A673 (cell line): ENCODE data around the gene TMEM178B. TPM values are rescaled to one million over a fixed set of nuclear protein-coding genes. Genes with fewer than 3 reads are reported as not detected.

Experiments used
- BruUV-seq: library from RNA; stranded (reverse); fragments of 400-500 nt; replicated peaks from 2 replicates; lab custom pipeline; 2021; lab: Mats Ljungman, UMichigan
- CTCF ChIA-PET: fragments of 300-600 bp; sonication (Branson Sonifier 250); formaldehyde crosslinking; loops from one replicate; lab custom pipeline; 2022; ENCODE audit warnings: antibody characterized with exemption; lab: Charles Lee
- POLR2A ChIA-PET: fragments of 300-600 bp; sonication (Branson Sonifier 250); formaldehyde crosslinking; loops from one replicate; lab custom pipeline; 2022; ENCODE audit warnings: antibody characterized with exemption; ENCODE audit not compliant: low non-redundant PET; lab: Charles Lee
- DNase-seq: peaks from one replicate; pipeline ENCODE4 v3.0.0-alpha.2; 2015; ENCODE audit warnings: low spot score
- H3K27ac ChIP-seq: fragments of 200-600 bp; sonication (generic); 2 replicates; pipeline ENCODE4 v1.5.1; 2016; ENCODE audit warnings: mixed run types, low read depth, mild to moderate bottlenecking, mixed read lengths, antibody characterized with exemption, low read length; ENCODE audit not compliant: poor library complexity, severe bottlenecking
- H3K27me3 ChIP-seq: fragments of 200-600 bp; sonication (generic); replicated peaks from 2 replicates; pipeline ENCODE4 v1.6.1; 2017; ENCODE audit warnings: mixed run types, low read depth, mild to moderate bottlenecking, mixed read lengths, antibody characterized with exemption, low read length; ENCODE audit not compliant: insufficient read depth, poor library complexity
- H3K36me3 ChIP-seq: fragments of 200-600 bp; sonication (generic); 2 replicates; pipeline ENCODE4 v1.6.1; 2016; ENCODE audit warnings: mixed run types, mild to moderate bottlenecking, mixed read lengths, antibody characterized with exemption, low read length; ENCODE audit not compliant: insufficient read depth, poor library complexity, severe bottlenecking
- H3K4me1 ChIP-seq: fragments of 200-600 bp; sonication (generic); 2 replicates; pipeline ENCODE4 v1.6.1; 2017; ENCODE audit warnings: mixed run types, mild to moderate bottlenecking, mixed read lengths, antibody characterized with exemption, low read length; ENCODE audit not compliant: insufficient read depth, poor library complexity, severe bottlenecking
- H3K4me3 ChIP-seq: fragments of 200-600 bp; sonication (generic); 2 replicates; pipeline ENCODE4 v1.5.1; 2016; ENCODE audit warnings: low read depth, mixed run types, mild to moderate bottlenecking, mixed read lengths, low read length; ENCODE audit not compliant: poor library complexity, severe bottlenecking
- H3K9me3 ChIP-seq: fragments of 200-600 bp; sonication (generic); 2 replicates; pipeline ENCODE4 v1.6.1; 2016; ENCODE audit warnings: mixed run types, low read depth, mild to moderate bottlenecking, mixed read lengths, antibody characterized with exemption, low read length; ENCODE audit not compliant: poor library complexity, severe bottlenecking
- EZH2 ChIP-seq: fragments of 200-600 bp; sonication (generic); IDR thresholded peaks from 2 replicates; pipeline ENCODE4 v1.6.1; 2017; ENCODE audit warnings: borderline replicate concordance, low read depth, mild to moderate bottlenecking, mixed read lengths, antibody characterized with exemption, low read length; ENCODE audit not compliant: poor library complexity, severe bottlenecking
- intact Hi-C: fragments of 100-400 bp; cut with micrococcal nuclease; formaldehyde crosslinking; loops from one replicate; pipeline ENCODE4 v1.10.0; 2022; ENCODE audit not compliant: unreplicated experiment
- total RNA-seq: library from RNA; stranded (reverse); gene quantifications from 2 replicates; pipeline ENCODE4 v1.2.3, GENCODE V29; 2021
- TF ChIP-seq, protein P1 (sequence below): fragments of 300-800, 200-600 bp; sonication (generic); conservative IDR thresholded peaks from 2 replicates; pipeline ENCODE4 v1.5.1; 2017; ENCODE audit warnings: low read depth, mild to moderate bottlenecking, antibody characterized with exemption, low read length, moderate library complexity, mixed read lengths

Gene TMEM178B
- total RNA-seq, 1 experiment from 2014 or later, result 2.8 TPM

DNA sequence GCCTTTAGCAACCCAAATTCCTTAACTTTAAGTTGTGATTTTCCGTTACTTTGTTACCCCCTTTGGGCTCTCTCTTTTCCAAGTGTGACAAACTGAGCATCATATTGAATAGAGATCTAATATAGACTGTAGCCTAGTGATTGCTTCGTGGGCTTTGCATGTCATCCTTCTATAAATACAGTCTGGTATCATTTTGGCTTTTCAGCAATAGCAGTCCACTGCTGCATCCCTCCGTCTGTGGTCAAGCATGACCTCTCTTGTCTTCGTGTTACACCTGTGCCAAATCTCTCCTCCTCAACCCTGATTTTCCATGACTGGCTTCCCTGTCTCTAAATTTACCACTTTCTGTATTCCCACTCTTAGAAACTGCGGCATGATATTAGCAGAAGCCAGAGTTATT, 423.5 kb downstream of the TMEM178B start:
- DNase-seq, result no peak
- no peak overlapping the region for H3K4me3 ChIP-seq
- BruUV-seq, result no TSS peak
- H3K4me1 ChIP-seq, result no peaks in the 10 kb centered on the region
- TF ChIP-seq EZH2, result no peak
- TF ChIP-seq, protein P1, sequence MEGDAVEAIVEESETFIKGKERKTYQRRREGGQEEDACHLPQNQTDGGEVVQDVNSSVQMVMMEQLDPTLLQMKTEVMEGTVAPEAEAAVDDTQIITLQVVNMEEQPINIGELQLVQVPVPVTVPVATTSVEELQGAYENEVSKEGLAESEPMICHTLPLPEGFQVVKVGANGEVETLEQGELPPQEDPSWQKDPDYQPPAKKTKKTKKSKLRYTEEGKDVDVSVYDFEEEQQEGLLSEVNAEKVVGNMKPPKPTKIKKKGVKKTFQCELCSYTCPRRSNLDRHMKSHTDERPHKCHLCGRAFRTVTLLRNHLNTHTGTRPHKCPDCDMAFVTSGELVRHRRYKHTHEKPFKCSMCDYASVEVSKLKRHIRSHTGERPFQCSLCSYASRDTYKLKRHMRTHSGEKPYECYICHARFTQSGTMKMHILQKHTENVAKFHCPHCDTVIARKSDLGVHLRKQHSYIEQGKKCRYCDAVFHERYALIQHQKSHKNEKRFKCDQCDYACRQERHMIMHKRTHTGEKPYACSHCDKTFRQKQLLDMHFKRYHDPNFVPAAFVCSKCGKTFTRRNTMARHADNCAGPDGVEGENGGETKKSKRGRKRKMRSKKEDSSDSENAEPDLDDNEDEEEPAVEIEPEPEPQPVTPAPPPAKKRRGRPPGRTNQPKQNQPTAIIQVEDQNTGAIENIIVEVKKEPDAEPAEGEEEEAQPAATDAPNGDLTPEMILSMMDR, result no peak
- H3K27ac ChIP-seq, result no peak overlapping the region
- intact Hi-C loops, result no loop called here
- no peaks in the 10 kb centered on the region for H3K9me3 ChIP-seq
- H3K36me3 ChIP-seq, result no peaks in the 10 kb centered on the region
- POLR2A ChIA-PET, result no interaction called here
- CTCF ChIA-PET, result no interaction called here
- no peaks in the 10 kb centered on the region for H3K27me3 ChIP-seq

DNA sequence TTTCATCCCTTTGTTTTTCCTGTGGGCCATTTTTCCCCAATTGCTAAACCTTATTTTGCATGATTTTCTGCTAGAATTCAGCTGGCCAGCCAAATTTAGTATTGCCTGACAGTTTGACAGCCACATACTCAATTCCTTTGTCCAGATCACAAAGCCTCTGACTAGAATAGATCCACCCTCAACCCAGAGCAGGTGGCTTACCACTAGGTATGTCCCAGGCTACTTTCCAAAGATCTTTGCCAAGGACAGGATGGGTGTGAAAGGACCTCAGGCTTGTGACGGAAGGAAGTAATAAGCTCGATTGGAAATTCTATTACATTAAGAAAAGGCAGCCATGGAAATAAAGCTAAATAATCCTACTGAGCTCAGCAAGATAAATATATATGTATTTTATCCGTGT, 426.7 kb downstream of the TMEM178B start:
- no peak for DNase-seq
- H3K27ac ChIP-seq, result no peak overlapping the region
- intact Hi-C loops, result no loop called here
- CTCF ChIA-PET, result no interaction called here
- H3K4me1 ChIP-seq, result no peaks in the 10 kb centered on the region
- no peak for TF ChIP-seq EZH2
- TF ChIP-seq, protein P1, result no peak
- BruUV-seq, result no TSS peak
- POLR2A ChIA-PET, result no interaction called here
- H3K4me3 ChIP-seq, result no peak overlapping the region
- no peaks in the 10 kb centered on the region for H3K36me3 ChIP-seq
- no peaks in the 10 kb centered on the region for H3K27me3 ChIP-seq
- no peaks in the 10 kb centered on the region for H3K9me3 ChIP-seq

DNA sequence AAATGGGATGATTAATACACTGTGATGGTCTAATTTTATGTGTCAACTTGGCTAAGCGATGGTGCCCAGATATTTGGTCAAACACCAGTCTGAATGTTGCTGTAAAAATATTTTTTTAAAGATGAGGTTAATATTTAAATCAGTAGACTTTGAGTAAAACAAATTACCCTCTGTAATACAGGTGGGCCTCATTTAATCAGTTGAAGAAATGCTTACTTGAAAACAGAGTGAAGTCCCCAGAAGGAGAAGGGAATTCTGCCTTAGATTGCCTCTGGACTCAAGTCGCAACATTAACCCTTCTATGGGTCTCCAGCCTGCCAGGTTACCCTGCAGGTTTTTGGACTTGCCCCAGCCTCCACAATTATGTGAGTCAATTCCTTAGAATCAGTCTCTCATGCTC, 427.6 kb downstream of the TMEM178B start:
- intact Hi-C loops, result no loop called here
- Histone ChIP-seq H3K27me3 (no peaks in the 10 kb centered on the region), H3K4me3 (no peak overlapping the region), H3K36me3 (no peaks in the 10 kb centered on the region), H3K4me1 (no peaks in the 10 kb centered on the region), H3K9me3 (no peaks in the 10 kb centered on the region), H3K27ac (no peak overlapping the region)
- ChIA-PET CTCF (no interaction called here), POLR2A (no interaction called here)
- BruUV-seq, result no TSS peak
- no peak for TF ChIP-seq EZH2
- TF ChIP-seq, protein P1, result no peak
- DNase-seq, result no peak
